Right renal cortex interstitium (tissue), 3 donors: ENCODE data around the gene SRCAP. TPM values are rescaled to one million over a fixed set of nuclear protein-coding genes. Genes with fewer than 3 reads are reported as not detected.
"Not testable (repeated sequence)": the region's sequence is repeated elsewhere in the genome, so short reads cannot be mapped to it uniquely, and the experiment has no call there.

Source experiments
- DNase-seq, 3 donors: peaks; one replicate each; pipeline ENCODE4 v3.0.0-alpha.2; 2013; ENCODE audit warnings: low read depth in 3 of 3, low spot score in 2 of 3
- polyA plus RNA-seq, 3 donors: library from polyadenylated mRNA; unstranded; fragments of 120-200 nt; gene quantifications; one replicate each; pipeline ENCODE4 v1.2.1, GENCODE V29; 2013; ENCODE audit not compliant: insufficient read length in 3 of 3

SRCAP gene
- polyA plus RNA-seq, 3 donors: 27.6 to 31.4 (median 28.2) TPM

DNA sequence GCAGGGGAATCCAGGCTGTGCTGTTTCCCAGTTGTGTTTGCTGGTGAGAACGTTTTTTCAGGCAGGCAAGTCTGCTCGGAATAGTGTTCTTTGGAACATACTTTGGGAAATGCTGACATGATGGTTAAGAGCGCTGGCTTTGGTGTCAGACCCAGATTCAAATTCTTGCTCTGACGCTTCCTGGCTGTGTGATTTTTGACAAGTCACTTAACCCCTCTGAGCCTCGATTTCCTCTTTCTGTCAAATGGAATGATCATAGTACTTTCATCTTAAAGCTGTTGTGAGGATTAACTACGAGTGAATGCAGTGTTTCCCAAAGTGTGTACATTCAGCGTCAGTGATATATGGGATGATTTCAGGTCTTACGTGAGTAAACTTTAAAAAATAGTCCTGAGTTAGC, 35.9 kb upstream of the SRCAP start:
- no peak for DNase-seq

DNA sequence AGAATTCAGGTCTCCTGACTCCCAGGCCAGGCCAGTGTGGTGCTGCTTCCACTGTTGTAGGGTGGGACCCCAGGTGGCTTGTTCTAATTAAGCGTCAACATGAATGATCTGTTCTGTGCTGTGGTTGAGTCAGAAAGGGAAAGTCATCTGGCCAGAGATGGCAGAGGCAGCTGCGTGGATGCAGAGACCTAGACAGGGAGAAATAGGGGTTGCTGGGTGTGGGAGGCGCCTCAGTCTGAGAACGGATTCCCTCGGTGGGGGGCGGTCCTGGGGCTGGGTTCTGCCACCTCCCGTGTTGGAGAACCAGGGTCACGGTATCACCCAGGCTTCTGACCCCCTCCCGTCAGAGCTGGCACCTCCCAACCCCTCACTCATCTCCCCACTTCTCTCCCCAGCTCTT, 35.2 kb upstream of the SRCAP start:
- DNase-seq: no peak

DNA sequence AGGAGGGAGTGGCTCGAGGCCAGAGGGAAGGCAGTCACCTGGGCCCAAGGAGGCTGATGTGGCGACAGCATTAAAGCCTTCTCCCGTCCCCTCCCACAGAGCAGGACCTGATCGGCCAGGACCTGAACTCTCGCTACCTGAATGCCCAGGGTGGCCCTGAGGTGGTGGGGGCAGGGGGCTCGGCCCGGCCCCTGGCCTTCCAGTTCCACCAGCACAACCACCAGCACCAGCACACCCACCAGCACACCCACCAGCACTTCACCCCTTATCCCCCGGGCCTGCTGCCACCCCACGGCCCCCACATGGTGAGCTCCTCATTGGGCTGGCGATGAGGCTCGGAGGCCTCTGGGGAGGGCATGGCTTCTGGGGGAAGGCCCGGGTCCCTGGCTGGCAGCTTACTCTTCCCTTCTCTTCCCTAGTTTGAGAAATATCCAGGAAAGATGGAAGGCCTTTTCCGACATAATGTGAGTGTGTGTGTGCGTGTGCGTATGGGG, 34.3 kb upstream of the SRCAP start:
- DNase-seq: no peak

DNA sequence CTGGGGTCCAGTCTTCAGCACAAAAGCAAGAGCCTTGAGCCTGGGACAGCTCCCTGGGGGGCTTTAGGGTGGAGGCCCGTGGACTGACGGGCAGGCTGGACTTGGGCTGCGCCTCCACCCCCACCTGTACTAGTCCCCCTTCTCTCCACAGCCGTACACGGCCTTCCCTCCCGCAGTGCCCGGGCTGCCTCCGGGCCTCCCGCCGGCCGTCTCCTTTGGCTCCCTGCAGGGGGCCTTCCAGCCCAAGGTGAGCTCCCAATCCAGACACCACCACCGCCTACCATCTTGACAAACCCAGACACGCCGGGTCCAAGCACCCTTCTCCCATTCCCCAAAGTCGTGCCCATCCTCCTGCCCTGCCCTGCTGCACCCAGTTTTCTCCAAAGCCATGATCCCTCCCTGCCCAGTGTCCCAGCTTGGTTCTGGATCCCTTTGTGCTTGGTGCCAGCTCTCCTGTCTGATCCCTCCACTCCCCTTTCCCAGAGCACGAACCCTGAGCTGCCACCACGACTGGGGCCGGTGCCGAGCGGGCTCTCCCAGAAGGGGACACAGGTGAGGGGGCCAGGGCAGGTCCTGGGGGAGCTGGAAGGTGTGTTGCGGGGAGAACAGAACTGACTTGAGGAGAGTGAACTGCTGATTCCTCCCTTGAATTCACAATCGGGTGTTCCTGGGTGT, 33.7 kb upstream of the SRCAP start:
- DNase-seq: no peak

DNA sequence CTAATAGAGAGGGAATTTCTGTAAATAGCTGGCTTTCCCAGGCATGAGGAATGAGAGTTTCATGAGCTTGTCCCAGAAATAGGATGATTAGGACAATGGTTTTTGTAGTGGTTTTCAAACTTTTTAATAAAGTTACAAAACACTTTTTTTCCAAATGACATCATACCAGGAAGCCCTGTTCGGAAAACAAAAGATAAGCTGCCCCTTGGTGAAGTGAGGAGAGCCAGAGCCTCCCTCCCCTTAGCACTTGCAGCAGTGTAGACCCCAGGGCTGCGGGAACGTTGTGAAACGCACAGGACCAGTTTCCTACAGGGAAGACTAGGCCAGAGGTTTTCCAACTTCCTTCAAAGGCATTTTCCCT, 33.2 kb upstream of the SRCAP start:
- no peak for DNase-seq

DNA sequence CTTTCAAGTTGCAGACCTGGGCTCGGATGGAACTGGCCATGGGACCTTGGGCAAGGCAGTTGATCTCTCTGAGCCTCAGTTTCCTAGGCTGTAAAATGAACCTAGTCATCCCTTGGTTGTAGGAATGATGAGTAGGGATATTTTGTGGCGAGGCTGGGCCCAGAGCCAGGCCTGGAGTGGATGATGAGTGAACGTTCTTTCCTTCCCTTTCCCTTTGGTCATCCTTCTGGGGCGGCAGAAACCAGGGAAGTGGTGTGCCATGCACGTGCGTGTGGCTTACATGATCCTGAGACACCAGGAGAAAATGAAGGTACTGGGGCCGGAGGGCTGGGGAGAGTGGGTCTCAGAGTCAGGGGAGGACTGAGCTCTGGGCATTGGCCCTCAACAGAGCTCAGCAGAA, 32.3 kb upstream of the SRCAP start:
- no peak for DNase-seq

DNA sequence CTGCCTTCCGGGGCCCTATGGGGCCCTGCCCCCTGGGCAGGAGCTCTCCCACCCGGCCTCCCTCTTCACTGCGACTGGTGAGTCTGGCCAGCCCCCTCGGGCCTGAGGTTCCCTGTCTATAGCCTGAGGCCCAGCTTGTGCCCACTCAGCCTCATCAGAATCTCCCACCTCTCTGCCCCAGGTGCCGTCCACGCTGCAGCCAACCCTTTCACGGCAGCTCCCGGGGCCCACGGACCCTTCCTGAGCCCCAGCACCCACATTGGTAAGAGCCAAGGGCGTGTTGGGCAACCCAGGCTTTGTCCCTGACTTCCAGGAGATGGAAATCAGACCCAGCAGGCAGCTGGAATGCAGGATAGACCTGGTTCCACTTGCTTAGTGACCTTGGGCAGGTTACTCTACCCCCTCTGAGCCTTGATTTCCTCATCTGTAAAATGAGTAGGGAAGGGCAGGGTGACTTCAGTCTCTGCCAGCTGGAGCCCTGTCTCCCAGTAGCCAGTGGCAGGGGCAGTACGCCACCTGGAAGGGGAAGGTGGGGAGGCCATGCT, 31.5 kb upstream of the SRCAP start:
- DNase-seq: no peak

DNA sequence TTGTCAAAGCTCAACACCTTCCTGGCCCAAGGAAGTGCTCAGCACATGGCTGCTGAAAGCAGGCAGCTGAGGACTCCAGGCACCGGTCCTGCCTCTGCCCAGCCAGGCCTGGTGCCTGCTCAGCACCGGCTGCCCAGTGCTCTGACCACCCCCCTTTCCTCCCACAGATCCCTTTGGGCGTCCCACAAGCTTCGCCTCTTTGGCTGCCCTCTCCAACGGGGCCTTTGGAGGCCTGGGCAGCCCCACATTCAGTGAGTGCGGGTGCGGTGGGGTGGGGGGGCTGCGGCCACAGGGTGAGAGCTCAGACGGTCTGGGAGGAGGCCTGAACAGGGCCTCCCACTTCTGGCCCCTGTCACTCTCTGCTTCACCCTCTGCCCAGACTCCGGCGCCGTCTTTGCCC, 30.6 kb upstream of the SRCAP start:
- DNase-seq: no peak

DNA sequence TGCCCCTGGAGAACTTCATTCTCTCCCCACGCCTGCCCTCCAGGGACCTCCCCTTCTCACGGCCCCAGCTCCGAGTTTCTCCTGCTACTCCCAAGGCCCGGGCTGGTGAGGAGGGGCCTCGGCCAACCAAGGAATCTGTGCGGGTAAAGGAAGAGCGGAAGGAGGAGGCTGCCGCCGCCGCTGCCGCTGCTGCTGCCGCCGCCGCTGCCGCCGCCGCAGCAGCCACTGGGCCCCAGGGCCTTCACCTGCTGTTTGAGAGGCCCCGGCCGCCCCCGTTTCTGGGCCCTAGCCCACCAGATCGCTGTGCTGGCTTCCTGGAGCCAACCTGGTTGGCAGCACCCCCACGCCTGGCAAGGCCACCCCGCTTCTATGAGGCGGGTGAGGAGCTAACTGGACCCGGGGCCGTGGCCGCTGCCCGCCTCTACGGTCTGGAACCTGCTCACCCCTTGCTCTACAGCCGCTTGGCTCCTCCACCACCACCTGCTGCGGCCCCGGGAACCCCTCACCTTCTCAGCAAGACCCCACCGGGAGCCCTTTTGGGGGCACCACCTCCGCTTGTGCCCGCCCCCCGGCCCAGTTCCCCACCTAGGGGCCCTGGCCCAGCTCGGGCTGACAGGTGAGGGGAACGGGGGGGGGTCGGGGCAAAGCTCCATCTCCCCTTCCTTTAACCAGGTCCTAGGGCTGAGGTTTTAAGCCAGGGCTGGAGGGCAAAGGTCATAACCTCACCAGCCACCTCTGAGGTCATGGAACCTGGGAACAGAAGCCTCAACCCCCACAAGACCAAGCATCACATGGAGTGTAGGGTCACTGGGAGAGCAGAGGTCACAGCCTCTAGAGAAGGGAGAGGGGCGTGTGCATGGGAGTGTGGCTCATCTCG, 29.7 kb upstream of the SRCAP start:
- DNase-seq: no peak

DNA sequence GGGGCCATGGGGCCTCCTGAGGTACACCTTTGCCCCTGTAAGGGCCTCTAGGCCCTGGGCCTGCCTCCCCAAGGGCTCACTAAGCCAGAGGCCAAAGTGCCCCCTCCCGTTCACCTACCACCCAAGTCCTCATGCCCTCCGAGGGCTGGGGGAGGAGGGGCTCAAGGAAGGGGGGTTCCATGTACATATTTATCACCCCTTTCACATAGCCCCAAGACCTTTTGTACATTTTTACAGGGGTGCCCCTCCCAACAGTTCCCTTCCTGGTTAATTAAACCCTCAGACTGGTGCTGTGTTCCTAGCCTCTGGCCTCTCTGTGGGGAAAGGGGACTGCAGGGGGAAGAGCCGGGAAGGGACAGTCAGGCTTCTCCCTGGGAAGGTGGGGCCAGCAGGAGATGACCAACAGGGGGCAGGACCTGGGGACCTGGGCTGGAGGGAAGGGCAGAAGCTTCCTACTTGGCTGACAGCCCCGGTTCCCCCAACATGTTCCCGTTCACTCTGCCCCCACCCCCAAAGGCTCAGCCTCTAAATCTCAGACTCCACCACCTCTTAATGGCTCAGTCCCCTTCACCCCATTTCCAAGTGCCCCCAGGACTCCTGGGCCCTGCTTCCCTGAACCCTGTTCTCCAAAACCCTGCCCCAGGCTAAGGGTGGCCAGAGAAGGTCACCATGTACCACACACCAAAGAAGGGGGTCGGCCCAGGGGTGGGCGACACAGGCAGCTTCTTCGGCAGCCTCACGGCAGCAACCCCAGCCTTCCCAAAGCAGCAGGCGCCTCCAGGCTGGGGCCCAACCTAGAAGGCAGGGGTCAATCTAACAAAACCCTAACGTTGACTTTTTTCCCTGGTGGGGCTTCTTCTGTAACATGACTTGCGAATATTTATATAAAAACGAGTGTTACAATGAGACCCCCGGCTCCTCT, 28.8 kb upstream of the SRCAP start:
- DNase-seq: no peak

DNA sequence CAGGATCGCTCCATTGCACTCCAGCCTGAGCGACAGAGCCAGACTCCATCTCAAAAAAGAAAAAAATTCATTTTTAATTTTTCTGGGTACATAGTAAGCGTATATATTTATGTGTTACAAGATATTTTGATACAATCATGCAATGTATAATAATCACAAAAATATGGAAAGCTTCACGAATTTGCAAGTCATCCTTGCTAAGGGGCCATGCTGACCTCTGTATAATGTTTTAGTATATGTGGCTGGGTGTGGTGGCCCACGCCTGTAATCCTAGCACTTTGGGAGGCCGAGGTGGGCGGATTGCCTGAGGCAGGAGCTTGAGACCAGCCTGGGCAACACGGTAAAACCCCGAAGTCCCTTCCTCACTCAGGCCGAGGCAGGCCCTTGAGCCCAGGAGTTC, 23.8 kb upstream of the SRCAP start:
- no peak for DNase-seq

DNA sequence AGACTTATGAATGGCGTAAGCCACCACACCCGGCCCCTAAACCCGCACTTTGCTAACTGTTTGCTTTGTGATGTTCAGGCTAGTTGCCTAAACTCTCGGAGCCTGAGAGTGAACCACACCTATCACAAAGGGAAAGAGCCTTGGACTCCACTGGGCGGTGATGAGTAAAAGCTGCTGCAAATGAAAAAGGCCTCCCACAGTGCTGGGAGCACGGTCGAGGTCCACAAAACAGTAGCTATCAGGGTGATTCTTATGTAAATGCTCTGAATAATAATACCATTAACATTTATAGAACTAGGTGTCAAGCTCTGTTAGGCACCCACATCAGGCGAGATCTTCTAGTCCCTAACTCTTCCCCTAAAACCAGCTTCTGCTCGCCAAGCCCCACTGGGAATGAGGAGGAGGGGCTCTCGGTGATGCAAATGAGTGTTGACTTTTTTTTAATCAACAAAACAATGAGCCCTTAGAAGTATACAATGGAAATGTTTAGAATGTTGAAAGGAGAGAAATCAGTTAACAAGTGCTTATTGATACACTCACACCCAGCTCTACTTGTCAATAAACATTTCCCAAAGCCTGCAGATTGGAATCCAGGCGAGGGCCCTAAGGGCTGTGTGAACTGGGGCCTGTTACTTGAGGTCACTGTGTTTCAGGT, 20.9 kb upstream of the SRCAP start:
- DNase-seq: no peak

DNA sequence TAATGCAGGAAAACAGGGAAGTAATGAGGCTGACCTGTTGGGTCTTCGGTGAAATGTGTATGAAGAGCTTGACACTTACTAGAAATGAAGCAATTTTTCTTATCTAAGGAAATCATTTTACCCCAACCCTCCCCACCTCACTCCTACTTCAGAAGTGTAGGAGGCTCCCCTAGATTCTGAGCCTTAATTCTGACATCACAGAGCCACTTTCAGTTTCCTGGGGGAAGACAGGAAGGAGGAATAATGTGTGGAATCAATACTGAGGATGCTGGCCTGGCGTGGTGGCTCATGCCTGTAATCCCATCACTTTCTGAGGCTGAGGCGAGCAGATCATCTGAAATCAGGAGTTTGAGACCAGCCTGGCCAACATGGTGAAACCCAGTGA, 20.4 kb upstream of the SRCAP start:
- DNase-seq: no peak

DNA sequence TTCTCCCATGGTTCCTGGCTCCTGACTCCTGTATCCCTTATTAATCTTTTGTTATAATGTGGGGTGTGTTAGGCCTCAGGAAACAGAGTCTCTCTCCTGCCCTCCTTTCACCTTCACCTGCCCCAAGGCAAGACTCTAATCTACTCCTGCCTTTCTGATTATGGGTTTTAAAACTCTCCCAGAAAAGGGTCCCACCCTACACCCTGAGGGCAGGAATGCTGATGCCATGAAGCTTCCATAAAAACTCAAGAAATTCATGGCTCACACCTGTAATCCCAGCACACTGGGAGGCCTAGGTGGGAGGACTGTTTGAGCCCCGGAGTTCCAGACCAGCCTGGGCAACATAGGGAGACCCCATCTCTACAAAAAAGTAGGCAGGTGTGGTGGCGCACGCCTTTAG, 18.6 kb upstream of the SRCAP start:
- DNase-seq: no peak

DNA sequence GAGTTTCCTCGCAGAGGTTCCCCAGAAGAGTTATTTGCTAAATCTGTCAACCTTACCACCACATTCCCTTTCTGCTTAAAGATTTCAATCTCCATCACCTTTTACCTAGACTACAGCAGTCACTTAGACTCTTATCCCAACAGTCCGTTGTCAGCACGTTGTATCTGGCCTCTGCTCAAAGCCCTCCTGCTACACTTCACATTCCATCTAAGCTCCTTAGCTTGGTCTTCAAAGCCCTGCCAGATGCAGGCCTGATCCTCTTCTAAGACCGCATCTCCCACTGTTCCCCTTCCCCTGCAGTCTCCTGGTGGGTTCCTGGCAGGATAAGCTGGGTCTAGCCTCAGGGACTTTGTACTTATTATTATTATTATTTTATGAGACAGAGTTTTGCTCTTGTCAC, 10.3 kb upstream of the SRCAP start:
- DNase-seq: no peak

DNA sequence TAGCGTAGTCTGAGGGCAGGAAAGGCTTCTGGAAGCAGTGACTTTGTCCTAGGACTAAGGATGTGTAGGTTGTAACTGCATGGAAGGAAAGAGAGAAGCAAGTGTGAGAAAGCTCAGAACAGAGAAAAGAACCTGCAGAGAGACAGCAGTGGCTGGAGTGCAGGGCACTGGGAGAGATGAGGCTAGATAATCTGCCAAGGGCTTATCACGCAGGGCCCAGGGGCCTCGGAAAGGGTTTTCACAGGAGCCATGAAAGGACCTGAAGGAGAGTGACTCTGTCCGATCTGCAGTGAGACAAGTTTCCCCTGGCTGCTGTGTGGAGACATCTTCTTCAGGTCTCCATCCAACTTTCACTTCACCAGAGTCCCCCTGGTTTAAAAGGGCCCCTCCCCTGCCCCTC, 7.1 kb upstream of the SRCAP start:
- no peak for DNase-seq

DNA sequence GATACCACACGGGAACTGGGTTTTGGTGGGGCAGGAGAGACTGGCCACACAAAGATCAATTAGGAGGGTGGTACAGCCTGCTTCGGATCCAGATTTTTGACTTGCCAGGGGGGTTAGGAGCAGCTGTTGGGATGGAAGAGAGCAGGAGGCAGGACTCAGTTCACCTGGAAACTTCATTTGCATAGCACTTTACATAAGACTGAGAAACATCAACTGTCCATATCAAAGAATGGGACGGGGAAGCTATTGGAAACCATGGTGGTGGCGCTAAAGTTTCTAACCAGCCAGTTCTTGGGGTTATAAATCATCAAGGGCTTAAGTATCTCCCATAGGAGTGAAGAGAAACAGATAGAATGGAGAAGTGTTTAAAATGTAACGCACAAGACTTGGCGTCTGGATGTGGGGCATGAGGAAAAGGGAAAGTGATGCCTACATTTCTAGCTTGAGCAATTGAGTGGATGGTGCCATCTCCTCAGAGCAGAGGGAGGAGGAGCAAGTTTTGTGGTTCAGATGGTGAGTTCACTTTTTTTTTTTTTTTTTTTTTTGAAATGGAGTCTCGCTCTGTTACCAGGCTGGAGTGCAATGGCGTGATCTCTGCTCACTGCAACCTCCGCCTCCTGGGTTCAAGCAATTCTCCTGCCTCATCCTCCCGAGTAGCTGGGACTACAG, 6.4 kb upstream of the SRCAP start:
- no peak for DNase-seq

DNA sequence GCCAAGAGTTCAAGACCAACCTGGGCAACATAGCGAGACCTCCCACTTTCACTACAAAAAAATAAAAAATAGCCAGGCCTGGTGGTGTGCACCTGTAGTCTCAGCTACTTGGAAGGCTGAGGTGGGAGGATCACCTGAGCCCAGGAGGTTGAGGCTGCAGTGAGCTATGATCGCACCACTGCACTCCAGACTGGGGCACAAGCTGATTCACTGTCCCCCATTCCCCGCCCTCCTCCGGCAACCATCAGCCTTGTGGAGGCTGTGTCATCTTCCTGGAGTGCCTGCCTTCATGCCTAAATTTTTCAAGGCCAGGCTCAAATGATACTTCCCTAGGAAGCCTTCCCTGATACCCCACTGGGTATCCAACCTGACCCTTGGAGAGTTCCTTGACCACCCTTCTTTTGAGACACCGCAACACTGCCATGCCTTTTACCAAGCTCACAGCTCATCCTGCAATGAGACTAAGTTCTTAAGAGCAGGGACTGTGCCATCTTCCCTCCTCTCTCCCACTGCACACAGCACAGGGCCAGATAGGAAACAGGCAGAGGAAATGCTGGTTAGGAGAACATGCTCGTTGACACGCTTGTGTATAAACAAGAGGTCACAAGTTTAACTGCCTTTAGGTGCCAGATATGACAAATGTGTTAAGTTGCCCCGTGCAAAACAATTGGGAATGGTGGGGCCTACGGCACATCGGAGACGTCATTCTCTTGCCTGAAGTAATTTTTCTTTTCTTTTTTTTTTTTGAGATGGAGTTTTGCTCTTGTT, 3.9 kb upstream of the SRCAP start:
- no peak for DNase-seq

DNA sequence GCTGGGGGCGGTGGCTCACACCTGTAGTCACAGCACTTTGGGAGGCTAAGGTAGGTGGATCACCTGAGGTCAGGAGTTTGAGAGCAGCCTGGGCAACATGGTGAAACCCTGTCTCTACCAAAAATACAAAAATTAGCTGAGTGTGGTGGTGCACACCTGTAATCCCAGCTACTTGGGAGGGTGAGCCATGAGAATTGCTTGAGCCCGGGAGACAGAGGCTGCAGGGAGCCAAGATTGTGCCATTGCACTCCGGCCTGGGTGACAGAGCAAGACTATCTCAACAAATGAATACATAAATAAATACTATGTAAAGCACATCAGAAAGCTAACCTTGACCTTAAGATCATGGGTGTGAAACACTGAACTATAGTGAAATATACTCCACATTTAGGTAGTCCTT, 2.3 kb upstream of the SRCAP start:
- DNase-seq: not testable (repeated sequence)
